OCI-LY7 (cell line): ENCODE data around the gene PDE11A.

ENCODE experiments used
- EZH2phosphoT487 ChIP-seq: fragments of 200-600 bp; sonication (generic); IDR thresholded peaks from 2 replicates; pipeline ENCODE4 v1.6.1; 2018; ENCODE audit warnings: low read depth, borderline replicate concordance, mild to moderate bottlenecking, mixed run types, antibody characterized with exemption, low read length, moderate library complexity, mixed read lengths
- TF ChIP-seq, protein P1 (sequence below): fragments of 200-600 bp; sonication (generic); conservative IDR thresholded peaks from 2 replicates; pipeline ENCODE4 v1.5.1; 2014; ENCODE audit warnings: mild to moderate bottlenecking, antibody characterized with exemption, low read length, moderate library complexity, mixed read lengths

GRCh38 chr2:177782613-177783012 lies 290.0 kb downstream of the PDE11A start:
- TF ChIP-seq, protein P1, sequence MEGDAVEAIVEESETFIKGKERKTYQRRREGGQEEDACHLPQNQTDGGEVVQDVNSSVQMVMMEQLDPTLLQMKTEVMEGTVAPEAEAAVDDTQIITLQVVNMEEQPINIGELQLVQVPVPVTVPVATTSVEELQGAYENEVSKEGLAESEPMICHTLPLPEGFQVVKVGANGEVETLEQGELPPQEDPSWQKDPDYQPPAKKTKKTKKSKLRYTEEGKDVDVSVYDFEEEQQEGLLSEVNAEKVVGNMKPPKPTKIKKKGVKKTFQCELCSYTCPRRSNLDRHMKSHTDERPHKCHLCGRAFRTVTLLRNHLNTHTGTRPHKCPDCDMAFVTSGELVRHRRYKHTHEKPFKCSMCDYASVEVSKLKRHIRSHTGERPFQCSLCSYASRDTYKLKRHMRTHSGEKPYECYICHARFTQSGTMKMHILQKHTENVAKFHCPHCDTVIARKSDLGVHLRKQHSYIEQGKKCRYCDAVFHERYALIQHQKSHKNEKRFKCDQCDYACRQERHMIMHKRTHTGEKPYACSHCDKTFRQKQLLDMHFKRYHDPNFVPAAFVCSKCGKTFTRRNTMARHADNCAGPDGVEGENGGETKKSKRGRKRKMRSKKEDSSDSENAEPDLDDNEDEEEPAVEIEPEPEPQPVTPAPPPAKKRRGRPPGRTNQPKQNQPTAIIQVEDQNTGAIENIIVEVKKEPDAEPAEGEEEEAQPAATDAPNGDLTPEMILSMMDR = no peak
- TF ChIP-seq EZH2phosphoT487 = no peak
